ENCODE measurements around the gene LNPK.

- no peak for TF ChIP-seq CTCF (IDR thresholded peaks at IDR 0.05; ENCODE audit: low read length)
- TF ChIP-seq EZH2 (optimal IDR thresholded peaks at IDR 0.05; ENCODE audit: low read depth, low read length): no peak
These were observed 35.2 kb downstream of the LNPK start for GRCh38 chr2:175966839-175967238.
